GM23248 (cell line): ENCODE data around the gene RNF31. TPM values are rescaled to one million over a fixed set of nuclear protein-coding genes. Genes with fewer than 3 reads are reported as not detected.

Source experiments
- DNase-seq: peaks from one replicate; pipeline ENCODE4 v3.0.0-alpha.2; 2015
- H2AFZ ChIP-seq: fragments of 200-600 bp; sonication (generic); 2 replicates; pipeline ENCODE4 v1.6.1; 2016; ENCODE audit warnings: antibody characterized with exemption
- H3F3A ChIP-seq: fragments of 200-600 bp; sonication (generic); 2 replicates; pipeline ENCODE4 v1.6.1; 2016; ENCODE audit warnings: mild to moderate bottlenecking, antibody characterized with exemption, mixed run types; ENCODE audit not compliant: insufficient read depth
- H3K27ac ChIP-seq: fragments of 200-600 bp; sonication (generic); 2 replicates; pipeline ENCODE4 v1.5.1; 2016; ENCODE audit warnings: mild to moderate bottlenecking
- H3K27me3 ChIP-seq: fragments of 200-600 bp; sonication (generic); replicated peaks from 2 replicates; pipeline ENCODE4 v1.6.1; 2016; ENCODE audit warnings: mild to moderate bottlenecking; ENCODE audit not compliant: insufficient read depth
- H3K36me3 ChIP-seq: fragments of 200-600 bp; sonication (generic); 2 replicates; pipeline ENCODE4 v1.6.1; 2016; ENCODE audit warnings: low read depth, mild to moderate bottlenecking
- H3K4me1 ChIP-seq: fragments of 200-600 bp; sonication (generic); 2 replicates; pipeline ENCODE4 v1.6.1; 2016; ENCODE audit warnings: mild to moderate bottlenecking; ENCODE audit not compliant: insufficient read depth
- H3K4me2 ChIP-seq: fragments of 200-600 bp; sonication (generic); one replicate; pipeline ENCODE4 v1.6.1; 2016; ENCODE audit warnings: mild to moderate bottlenecking; ENCODE audit not compliant: unreplicated experiment
- H3K4me3 ChIP-seq: fragments of 200-600 bp; sonication (generic); 2 replicates; pipeline ENCODE4 v1.5.1; 2016; ENCODE audit warnings: mild to moderate bottlenecking
- H3K79me2 ChIP-seq: fragments of 200-600 bp; sonication (generic); 2 replicates; pipeline ENCODE4 v1.6.1; 2016; ENCODE audit warnings: mild to moderate bottlenecking; ENCODE audit not compliant: insufficient read depth
- H3K9ac ChIP-seq: fragments of 200-600 bp; sonication (generic); 2 replicates; pipeline ENCODE4 v1.6.1; 2016; ENCODE audit warnings: mild to moderate bottlenecking
- H3K9me2 ChIP-seq: fragments of 200-600 bp; sonication (generic); 2 replicates; pipeline ENCODE4 v1.6.1; 2016; ENCODE audit warnings: mixed run types, mild to moderate bottlenecking, moderate library complexity; ENCODE audit not compliant: insufficient read depth
- H3K9me3 ChIP-seq: fragments of 200-600 bp; sonication (generic); one replicate; pipeline ENCODE4 v1.6.1; 2017; ENCODE audit warnings: low read depth
- H4K20me1 ChIP-seq: fragments of 200-600 bp; sonication (generic); 2 replicates; pipeline ENCODE4 v1.6.0; 2016; ENCODE audit not compliant: insufficient read depth
- EZH2 ChIP-seq: fragments of 200-600 bp; sonication (generic); IDR thresholded peaks from 2 replicates; pipeline ENCODE4 v1.6.1; 2018; ENCODE audit warnings: antibody characterized with exemption, mild to moderate bottlenecking; ENCODE audit not compliant: insufficient read depth, poor library complexity, severe bottlenecking
- EZH2phosphoT487 ChIP-seq: fragments of 200-600 bp; sonication (generic); IDR thresholded peaks from 2 replicates; pipeline ENCODE4 v1.6.1; 2018; ENCODE audit warnings: antibody characterized with exemption, moderate library complexity, mild to moderate bottlenecking, low read depth; ENCODE audit not compliant: insufficient read depth
- WGBS, 2 experiments: methylation state at CpG; one replicate each; pipeline ENCODE4 v1.1.6; 2015 to 2017; ENCODE audit warnings: low lambda C conversion rate in 2 of 2, low coverage in 1 of 2; ENCODE audit errors: missing lambda C conversion rate in 2 of 2; 5-methylcytosine and 5-hydroxymethylcytosine counted together
- in situ Hi-C: fragments of 300-500 bp; cut with MboI; formaldehyde crosslinking; loops from 2 replicates; pipeline ENCODE4 v1.15.0; 2020
- polyA plus RNA-seq: library from polyadenylated mRNA; unstranded; fragments of >200 nt; fragmentation: Nextera tagmentation; extraction: Ambion mirVana; gene quantifications from 2 replicates; pipeline ENCODE4 v1.2.1, GENCODE V29; 2016
- total RNA-seq: library from RNA; depleted of rRNA; stranded (reverse); fragments of >200 nt; shearing (Covaris generic); gene quantifications from 2 replicates; pipeline ENCODE4 v1.2.3, GENCODE V29; 2014

Gene RNF31
- total and polyA plus RNA-seq, 2 experiments from 2014 or later, result 29.4 to 40.3 TPM

DNA sequence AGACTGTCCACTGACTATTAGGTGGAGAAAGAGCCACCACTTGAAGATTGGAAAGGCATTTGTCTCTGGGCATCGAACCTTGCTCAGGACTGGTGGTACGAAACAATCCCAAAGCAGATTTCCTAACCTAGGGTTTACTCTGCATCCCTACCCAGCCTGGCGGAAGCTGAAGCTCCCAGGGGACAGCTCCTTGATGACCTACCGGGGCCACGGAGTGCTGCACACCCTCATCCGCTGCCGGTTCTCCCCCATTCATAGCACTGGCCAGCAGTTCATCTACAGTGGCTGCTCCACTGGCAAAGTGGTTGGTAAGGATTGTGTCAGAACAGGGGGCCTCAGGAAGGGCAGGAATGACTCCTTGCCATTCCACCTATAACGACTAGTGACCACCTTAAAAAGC is 26.1 kb upstream of the RNF31 start:
- Histone ChIP-seq H3K4me1 (peaks cover 3% of the 10 kb centered on the region; the same call in 1 of the 2 replicates), H3K9ac (no peak overlapping the region), H3K27ac (no peak overlapping the region), H3K4me2 (no peak overlapping the region), H3K4me3 (no peak overlapping the region), H3K9me2 (no peaks in the 10 kb centered on the region), H3K79me2 (peaks cover 5% of the 10 kb centered on the region; the same call in 1 of the 2 replicates), H3F3A (no peaks in the 10 kb centered on the region), H4K20me1 (no peaks in the 10 kb centered on the region), H2AFZ (no peak overlapping the region), H3K27me3 (no peaks in the 10 kb centered on the region), H3K9me3 (no peaks in the 10 kb centered on the region), H3K36me3 (peaks cover 9% of the 10 kb centered on the region; the same call in 1 of the 2 replicates)
- no peak for DNase-seq
- in situ Hi-C loops, result no loop called here
- WGBS, 2 experiments, result 95 to 99% methylated on average over 8 of the region's 8 CpGs
- TF ChIP-seq EZH2phosphoT487 (no peak), EZH2 (no peak)

DNA sequence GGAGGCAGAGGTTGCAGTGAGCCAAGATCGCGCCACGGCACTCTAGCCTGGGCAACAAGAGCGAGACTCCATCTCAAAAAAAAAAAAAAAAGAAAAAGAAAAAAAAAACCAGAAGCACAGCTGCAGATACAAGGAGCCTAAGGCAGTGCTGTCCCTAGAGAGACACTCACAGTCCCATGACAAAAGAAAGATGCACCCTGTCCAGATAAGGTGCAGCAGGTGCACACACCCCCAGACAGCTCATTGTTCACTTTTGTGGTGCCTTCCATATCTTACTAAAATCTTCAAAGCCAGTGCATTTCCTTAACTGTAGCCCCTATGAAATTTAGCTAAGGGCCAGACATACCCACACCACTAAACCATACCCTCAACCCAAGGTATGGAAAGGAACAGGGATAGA is 24.9 kb upstream of the RNF31 start:
- TF ChIP-seq EZH2, result no peak
- TF ChIP-seq EZH2phosphoT487, result no peak

DNA sequence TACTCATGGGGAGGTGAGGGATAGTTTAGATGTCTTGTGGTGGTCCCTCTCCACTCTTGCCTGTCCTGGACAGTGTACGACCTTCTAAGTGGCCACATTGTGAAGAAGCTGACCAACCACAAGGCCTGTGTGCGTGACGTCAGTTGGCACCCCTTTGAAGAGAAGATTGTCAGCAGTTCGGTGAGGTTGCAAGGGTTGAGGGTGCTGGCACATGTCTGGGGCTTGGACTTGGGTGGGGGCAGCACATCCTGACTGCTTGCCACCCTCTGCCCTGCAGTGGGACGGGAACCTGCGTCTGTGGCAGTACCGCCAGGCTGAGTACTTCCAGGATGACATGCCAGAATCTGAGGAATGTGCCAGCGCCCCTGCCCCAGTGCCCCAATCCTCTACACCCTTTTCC is 24.4 kb upstream of the RNF31 start:
- Histone ChIP-seq H3K27me3 (no peaks in the 10 kb centered on the region), H2AFZ (no peak overlapping the region), H4K20me1 (no peaks in the 10 kb centered on the region), H3K79me2 (no peaks in the 10 kb centered on the region), H3K27ac (no peak overlapping the region), H3F3A (no peaks in the 10 kb centered on the region), H3K4me2 (no peak overlapping the region), H3K9me3 (no peaks in the 10 kb centered on the region), H3K36me3 (peaks cover 9% of the 10 kb centered on the region; the same call in 1 of the 2 replicates), H3K4me3 (no peak overlapping the region), H3K4me1 (no peaks in the 10 kb centered on the region), H3K9ac (no peak overlapping the region), H3K9me2 (no peaks in the 10 kb centered on the region)
- WGBS, 2 experiments, result 76 to 87% methylated on average over 8 of the region's 8 CpGs
- no peak for DNase-seq
- TF ChIP-seq EZH2phosphoT487, result no peak
- no peak for TF ChIP-seq EZH2
- in situ Hi-C loops, result no loop called here

More for the DNA sequence above, 24.9 kb upstream of the RNF31 start:
- in situ Hi-C loops, result no loop called here
- H3K9me3 ChIP-seq, result no peaks in the 10 kb centered on the region
- H3K9me2 ChIP-seq, result no peaks in the 10 kb centered on the region
- peaks cover 9% of the 10 kb centered on the region; the same call in 1 of the 2 replicates for H3K36me3 ChIP-seq
- H3K79me2 ChIP-seq, result no peaks in the 10 kb centered on the region
- no peak overlapping the region for H3K27ac ChIP-seq
- WGBS, 2 experiments, result 89 to 92% methylated on average over 4 of the region's 4 CpGs
- DNase-seq, result no peak
- H3K27me3 ChIP-seq, result no peaks in the 10 kb centered on the region
- H4K20me1 ChIP-seq, result no peaks in the 10 kb centered on the region
- H3K4me2 ChIP-seq, result no peak overlapping the region
- H3F3A ChIP-seq, result no peaks in the 10 kb centered on the region
- H2AFZ ChIP-seq, result no peak overlapping the region
- no peaks in the 10 kb centered on the region for H3K4me1 ChIP-seq
- H3K4me3 ChIP-seq, result no peak overlapping the region
- H3K9ac ChIP-seq, result no peak overlapping the region

DNA sequence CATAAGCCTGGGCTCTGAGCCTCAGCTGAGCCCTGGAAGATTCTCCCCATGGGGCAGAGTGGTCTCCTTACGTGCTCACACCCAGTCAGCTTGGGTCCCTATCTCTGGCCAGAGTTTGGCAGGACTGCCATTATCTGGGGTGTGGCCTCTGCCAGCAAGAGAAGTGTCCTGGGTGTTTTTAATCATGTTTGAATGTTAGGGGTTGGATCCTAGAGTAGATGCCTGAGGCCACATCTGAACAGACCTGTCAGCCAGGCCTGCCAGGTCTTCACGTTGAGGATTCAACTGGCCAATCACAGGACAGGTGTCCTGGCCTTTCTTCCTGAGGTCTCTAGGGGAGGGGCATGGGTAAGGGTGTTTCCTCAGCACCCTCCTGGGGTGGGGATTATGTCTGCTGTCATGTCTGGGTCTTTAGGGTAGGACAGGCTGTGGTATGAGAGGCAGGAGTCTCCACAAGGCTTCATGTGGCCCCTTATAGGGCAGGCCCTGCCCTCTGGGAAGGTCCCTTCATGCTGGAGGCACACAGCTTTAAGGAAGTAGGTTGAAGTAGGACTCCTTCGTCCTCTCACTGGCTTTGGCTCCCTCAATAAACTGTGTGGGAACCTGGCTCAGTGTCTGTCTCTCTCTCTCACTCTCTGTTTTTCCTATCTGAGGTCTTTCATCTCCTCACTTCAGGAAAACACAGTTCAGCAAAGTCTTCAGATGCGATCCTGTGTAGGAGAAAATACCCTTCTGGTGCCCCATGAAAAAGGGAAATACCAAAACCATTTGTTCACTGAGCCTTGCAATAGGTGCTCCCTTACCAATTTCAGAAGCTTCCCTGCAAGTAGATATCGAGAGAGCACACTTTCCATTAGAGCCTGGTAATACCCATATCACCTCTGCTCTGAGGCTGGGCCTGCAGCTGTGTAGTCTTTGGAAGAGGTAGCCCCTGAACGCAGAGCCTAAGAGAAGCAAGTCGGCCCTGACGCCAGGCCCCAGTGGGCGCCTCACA is 23.6 kb upstream of the RNF31 start:
- H3K79me2 ChIP-seq, result no peaks in the 10 kb centered on the region
- H3K4me1 ChIP-seq, result no peaks in the 10 kb centered on the region
- H3K4me3 ChIP-seq, result no peak overlapping the region
- no peaks in the 10 kb centered on the region for H4K20me1 ChIP-seq
- H3F3A ChIP-seq, result no peaks in the 10 kb centered on the region
- in situ Hi-C loops, result no loop called here
- no peaks in the 10 kb centered on the region for H3K9me3 ChIP-seq
- H3K9me2 ChIP-seq, result no peaks in the 10 kb centered on the region
- 73 to 80% methylated on average over 9 of the region's 9 CpGs for WGBS, 2 experiments
- H2AFZ ChIP-seq, result no peak overlapping the region
- no peak overlapping the region for H3K27ac ChIP-seq
- peaks cover 9% of the 10 kb centered on the region; the same call in 1 of the 2 replicates for H3K36me3 ChIP-seq
- TF ChIP-seq EZH2 (no peak), EZH2phosphoT487 (no peak)
- H3K27me3 ChIP-seq, result no peaks in the 10 kb centered on the region
- no peak overlapping the region for H3K4me2 ChIP-seq
- DNase-seq, result no peak
- no peak overlapping the region for H3K9ac ChIP-seq
